CD4-positive, alpha-beta T cell treated with Interleukin-10 for 1 hour (primary cell): ENCODE data around the gene ZNHIT1.
A peak's percentile ranks its signal among the peaks of the same experiment; 100 is the strongest.

Source experiments
- DNase-seq: peaks from one replicate; pipeline ENCODE4 v3.0.0-alpha.2; 2020

ZNHIT1 gene

GRCh38 chr7:101217388-101218235, at the start of gene ZNHIT1, which contains the start of gene PLOD3:
Gene ZNHIT1, plus strand, starts transcription at chr7:101218165. Its CDS starts 31 bp downstream, at chr7:101218196.
Gene PLOD3, minus strand, starts transcription at chr7:101217581. Its CDS starts 307 bp downstream, at chr7:101217274.
- DNase-seq: peak; percentile 98

GRCh38 chr7:101168412-101169049, 49.4 kb upstream of the ZNHIT1 start:
- no peak for DNase-seq

DNA sequence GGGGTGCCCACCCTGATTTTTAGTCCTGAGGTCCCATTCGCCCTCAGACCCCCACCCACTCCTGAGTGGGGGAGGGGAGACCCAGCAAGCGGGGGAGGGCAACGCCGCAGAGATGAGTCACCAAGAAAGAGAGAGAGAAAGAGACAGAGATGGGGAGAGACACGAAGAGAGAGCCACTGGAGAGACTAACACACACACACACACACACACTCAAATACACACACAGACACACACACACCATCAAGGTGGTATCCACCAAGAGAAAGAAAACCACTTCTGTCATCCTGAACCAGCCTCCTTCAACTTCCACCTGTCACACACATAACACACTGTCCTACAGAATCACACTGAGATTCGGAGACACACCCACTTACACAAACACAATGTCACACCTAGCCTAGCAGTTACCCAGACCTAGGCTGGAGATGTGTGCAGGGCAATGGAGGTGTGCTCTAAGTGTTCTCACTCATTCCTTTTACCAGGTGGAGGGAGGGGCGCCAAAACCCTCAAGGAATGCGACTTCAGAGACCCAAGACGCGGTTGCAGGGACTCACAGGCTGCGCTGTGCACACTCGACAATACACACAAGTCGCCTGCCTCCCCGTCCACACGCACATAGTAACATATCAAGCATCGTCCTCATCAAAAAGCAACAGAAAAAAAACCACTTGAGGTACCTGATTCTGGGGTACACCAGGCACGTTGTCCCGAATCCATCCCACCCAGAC, 48.7 kb upstream of the ZNHIT1 start:
- no peak for DNase-seq

DNA sequence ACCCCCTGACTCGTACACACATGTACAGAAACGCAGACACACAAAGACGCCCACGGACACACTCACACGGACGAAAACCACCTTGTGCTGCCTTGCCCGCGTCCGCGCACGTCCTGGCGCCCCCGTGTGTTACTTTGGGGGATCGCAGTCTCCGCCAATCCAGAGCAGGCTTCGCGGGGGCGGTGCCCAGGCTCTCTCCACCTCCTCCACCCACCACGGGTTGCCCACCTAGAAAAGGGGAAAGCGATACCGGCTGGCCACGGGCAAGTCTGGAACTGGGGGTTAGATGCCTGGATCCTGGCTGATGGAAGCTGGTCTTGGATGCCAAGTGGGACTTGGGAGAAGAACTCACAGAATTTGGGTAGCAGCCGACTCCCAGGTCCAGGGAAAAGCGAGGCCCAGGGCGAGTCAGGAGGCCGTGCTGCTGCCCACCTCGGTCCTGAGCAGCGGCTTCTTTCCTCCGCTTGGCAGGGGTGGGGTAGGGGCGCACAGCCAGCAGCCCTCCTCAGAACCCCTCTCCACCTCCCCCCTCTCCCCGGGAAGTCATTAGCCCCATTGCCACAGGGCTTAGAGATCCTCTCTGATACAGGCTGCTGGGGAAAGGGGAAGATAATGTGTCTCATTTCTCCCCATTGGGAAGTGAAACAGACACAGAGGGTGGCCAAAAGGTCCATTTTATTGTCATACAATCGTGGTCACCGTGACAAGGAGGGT, 48.0 kb upstream of the ZNHIT1 start:
- peak; percentile 84 for DNase-seq

DNA sequence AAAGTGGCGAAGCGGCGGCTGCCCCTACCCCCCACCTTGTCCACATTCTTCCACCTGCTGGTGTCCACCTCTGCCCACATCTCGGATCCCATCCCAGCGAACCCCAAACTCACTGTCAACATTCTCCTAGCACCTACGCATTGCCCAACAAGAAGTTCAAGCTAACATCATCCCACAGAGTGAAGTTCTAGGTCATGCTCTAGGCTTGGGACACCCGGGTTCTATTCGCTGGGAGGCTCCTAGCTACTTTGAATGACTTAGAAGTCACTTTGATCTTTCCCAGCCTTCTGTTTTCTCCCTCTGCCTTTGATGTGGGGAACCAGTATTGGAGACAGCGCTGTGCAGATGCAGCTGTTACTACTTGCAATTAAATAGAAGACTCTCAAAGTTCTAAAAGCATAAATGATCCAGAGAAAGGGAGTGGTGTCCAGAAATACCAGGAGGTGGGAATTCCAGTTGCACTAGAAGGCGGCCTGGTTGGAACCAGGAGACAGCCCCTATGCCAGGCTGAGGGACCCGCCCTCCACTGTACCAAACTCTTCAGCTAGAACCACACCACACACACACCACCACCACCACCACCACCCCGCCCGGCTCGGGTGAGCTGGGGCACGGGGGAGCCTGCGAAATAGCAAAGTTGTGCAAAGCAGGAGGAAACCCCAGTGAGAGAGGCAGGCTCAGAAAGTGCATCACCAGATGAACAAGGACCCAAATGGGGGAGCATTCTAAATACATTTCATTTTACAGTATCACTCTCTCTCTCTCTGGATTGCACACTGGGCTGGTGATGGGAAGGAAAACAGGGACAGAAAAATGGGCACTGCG, 47.1 kb upstream of the ZNHIT1 start:
- no peak for DNase-seq

DNA sequence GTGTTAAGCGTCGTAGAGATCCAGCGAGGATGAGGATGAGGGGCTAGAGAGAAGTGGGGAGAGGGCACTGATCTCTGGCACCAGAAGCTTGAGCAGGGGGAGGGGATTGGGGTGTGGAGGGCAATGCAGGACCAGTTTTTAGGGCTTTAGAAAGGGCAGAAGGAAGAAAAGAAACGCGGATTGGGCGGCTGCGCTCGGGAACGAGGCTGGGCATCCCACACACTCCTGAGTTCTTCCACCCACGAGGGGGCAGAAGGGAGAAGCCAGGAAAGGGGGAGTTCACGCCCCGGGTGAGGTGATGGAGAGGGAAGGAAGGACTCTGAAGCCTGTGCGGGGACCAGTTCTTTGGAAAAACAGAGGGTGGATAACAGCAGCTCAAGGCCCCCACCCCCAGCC, 46.5 kb upstream of the ZNHIT1 start:
- DNase-seq: no peak

DNA sequence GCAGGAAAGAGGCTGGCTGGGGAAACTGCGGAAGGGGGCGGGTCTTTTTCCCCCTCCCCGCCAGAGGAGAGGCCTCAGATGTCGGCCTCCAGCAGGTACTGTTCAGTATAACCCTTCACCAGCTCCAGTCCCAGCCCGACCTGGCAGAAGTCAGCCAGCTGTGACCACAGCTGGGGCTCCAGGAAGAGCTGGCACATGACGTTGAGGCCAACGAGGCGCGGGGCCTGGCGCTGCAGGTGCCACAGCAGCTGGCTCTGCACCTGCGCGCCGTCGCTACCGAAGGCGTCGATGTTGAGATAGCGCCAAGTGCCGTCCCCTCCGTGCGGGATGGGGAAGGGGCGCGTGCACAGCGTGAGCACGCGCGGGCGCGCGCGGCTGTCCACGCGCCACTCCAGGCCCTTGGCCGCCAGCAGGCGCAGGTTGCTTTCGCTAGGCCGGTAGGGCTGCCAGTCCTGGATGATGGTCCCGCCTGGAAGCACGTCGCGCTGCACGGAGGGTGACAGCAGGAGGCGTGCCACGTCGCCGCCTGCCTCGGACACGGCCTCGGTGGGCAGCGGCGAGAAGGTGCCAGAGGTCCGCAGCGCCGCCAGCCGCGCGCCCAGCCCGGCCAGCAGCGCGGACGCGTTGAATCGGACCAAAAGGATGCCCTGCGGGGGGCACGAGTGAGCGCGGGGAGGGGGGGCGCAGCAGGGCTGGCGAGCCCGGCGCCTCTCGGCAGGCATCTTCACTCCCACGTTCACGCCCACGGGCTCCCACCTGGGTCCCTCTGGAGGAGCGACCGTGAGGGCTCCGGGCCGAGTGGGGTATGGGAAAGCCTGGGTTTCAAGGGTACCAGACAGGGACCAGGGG, 45.7 kb upstream of the ZNHIT1 start:
- DNase-seq: no peak

- DNase-seq: no peak
Measured at GRCh38 chr7:101172854-101173751, 44.9 kb upstream of the ZNHIT1 start.

- peak; percentile 74 for DNase-seq
Measured at GRCh38 chr7:101173752-101174244, 44.2 kb upstream of the ZNHIT1 start.

DNA sequence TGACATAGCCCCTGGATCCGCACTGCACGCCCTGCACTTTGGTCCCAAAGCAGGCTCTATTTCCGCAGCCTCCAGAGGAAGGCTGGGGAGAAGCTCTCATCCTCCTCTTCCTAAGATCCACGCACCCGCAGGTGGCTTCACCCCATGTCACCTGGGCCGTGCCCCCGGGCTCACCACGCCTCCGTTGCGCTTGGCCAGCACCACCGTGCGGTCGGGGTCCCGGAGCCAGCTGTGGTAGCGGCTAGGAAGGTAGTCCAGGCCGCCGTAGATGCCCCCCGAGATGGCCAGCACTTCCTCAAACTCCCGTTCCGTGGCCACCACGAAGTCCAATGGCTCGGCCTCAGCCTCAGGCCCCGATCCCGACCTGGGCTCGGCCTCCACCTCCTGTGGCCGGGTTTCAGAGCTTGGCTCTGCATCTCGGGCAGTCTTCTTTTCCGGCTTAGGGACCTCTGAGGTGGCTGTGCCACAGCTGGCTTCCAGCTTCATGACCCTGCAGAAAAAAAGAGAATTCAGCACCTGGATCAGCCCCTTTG, 43.6 kb upstream of the ZNHIT1 start:
- no peak for DNase-seq

DNA sequence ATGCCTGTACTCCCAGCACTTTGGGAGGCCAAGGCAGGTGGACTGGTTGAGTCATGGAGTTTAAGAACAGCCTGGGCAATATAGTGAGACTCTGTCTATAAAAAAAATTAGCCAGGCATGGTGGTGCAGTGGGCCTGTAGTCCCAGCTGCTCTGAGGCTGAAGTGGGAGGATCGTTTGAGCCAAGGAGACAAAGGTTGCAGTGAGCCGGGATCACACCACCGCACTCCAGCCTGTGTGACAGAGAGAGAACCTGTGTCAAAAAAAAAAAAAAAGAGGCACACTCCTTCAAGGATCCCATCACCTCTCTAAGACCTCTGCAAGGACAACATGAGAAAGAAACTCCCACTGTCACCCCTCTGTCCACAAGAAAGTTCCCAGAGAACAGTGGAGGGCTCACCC, 42.3 kb upstream of the ZNHIT1 start:
- DNase-seq: no peak

- DNase-seq: no peak
Measured at GRCh38 chr7:101177644-101178043, 40.3 kb upstream of the ZNHIT1 start.

GRCh38 chr7:101179117-101179516, 38.8 kb upstream of the ZNHIT1 start:
- no peak for DNase-seq

DNA sequence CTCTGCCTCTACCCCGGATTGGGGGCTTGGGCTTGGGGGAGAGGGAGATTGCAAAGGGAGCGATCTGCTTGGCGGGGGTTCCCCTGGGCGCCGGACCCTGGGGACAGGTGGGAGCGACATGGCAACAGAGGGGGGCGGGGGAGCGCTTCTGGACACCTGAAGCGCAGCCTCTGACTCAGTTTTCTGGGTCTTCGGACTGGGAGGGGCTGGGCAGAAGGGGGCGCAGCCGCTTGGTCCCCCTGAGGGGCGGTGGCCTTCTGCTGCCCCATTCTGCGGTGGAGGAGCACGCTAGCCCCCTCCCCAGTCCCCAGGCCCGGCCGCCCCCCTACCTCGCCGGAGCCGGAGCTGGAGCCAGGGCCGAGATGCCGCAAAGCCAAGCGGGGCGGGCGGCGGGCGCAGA, 38.3 kb upstream of the ZNHIT1 start:
- DNase-seq: no peak

GRCh38 chr7:101180130-101180755, 37.7 kb upstream of the ZNHIT1 start, which contains the start of gene NAT16:
Gene NAT16, minus strand, starts transcription at chr7:101180293. Its CDS starts 5,486 bp downstream, at chr7:101174807.
- DNase-seq: no peak

- no peak for DNase-seq
Measured at GRCh38 chr7:101185258-101185839, 32.6 kb upstream of the ZNHIT1 start.

- DNase-seq: no peak
Measured at GRCh38 chr7:101186194-101186593, 31.8 kb upstream of the ZNHIT1 start.

DNA sequence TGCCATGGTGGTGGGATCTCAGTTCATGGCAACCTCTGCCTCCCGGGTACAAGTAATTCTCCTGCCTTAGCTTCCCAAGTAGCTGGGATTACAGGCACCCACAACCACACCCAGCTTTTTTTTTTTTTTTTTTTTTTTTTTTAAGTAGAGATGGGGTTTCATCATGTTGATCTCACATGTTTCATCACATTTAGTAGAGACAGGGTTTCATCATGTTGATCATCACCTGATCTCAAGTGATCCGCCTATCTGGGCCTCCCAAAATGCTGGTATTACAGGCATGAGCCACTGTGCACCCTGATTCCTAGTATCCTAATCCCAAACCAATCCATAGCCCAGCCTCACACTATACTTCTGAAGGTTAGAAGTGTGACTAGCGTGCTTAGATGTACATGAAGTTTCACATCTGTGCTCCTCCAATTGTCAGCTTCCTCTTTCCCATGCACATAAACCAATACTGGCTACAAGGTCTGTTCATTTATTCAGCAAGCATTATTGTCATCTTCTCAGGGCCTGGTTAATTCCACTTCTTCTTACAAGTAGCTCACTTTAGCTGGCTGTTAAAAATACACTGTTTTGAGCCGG, 31.0 kb upstream of the ZNHIT1 start:
- DNase-seq: no peak
